Choroid plexus epithelial cell (primary cell): ENCODE results near the gene CHRNA7.

ENCODE experiments used
- DNase-seq: peaks from one replicate; pipeline ENCODE4 v3.0.0-alpha.2; 2010; ENCODE audit warnings: low read depth
- H3K4me3 ChIP-seq: 2 replicates; pipeline ENCODE4 v1.5.1; 2011; ENCODE audit warnings: low read depth, mild to moderate bottlenecking, control low read depth, low read length, moderate library complexity
- CTCF ChIP-seq: conservative IDR thresholded peaks from 2 replicates; pipeline ENCODE4 v1.5.1; 2011; ENCODE audit warnings: low read depth, mild to moderate bottlenecking, control low read depth, inconsistent platforms, low read length, moderate library complexity

The CHRNA7 gene

GRCh38 chr15:32120577-32121383 lies 90.5 kb downstream of the CHRNA7 start:
- no peak overlapping the region for H3K4me3 ChIP-seq
- TF ChIP-seq CTCF: no peak
- no peak for DNase-seq

GRCh38 chr15:32121384-32121695 lies 91.0 kb downstream of the CHRNA7 start:
- TF ChIP-seq CTCF: no peak
- DNase-seq: no peak
- H3K4me3 ChIP-seq: no peak overlapping the region

GRCh38 chr15:32122013-32122412 lies 91.7 kb downstream of the CHRNA7 start:
- TF ChIP-seq CTCF: no peak
- H3K4me3 ChIP-seq: no peak overlapping the region
- DNase-seq: no peak

GRCh38 chr15:32123473-32123872 lies 93.2 kb downstream of the CHRNA7 start:
- DNase-seq: no peak
- no peak overlapping the region for H3K4me3 ChIP-seq
- no peak for TF ChIP-seq CTCF

GRCh38 chr15:32124726-32125125 lies 94.4 kb downstream of the CHRNA7 start:
- DNase-seq: no peak
- H3K4me3 ChIP-seq: no peak overlapping the region
- TF ChIP-seq CTCF: no peak

- H3K4me3 ChIP-seq: no peak overlapping the region
- TF ChIP-seq CTCF: no peak
- no peak for DNase-seq
These were observed 95.3 kb downstream of the CHRNA7 start for GRCh38 chr15:32125595-32125994.

- DNase-seq: no peak
- no peak for TF ChIP-seq CTCF
- no peak overlapping the region for H3K4me3 ChIP-seq
These were observed 99.5 kb downstream of the CHRNA7 start for GRCh38 chr15:32129815-32130214.
